GM19463 (cell line): ENCODE measurements around the gene PITPNM2.

Experiments
- ATAC-seq: cut with Tn5 transposase; IDR thresholded peaks from one replicate; pipeline ENCODE4 v1.9.1; 2021; ENCODE audit warnings: mild to moderate bottlenecking, moderate library complexity; ENCODE audit not compliant: unreplicated experiment

The PITPNM2 gene

GRCh38 chr12:123145211-123145610 lies 5.7 kb downstream of the PITPNM2 start:
- no peak for ATAC-seq

- ATAC-seq, result no peak
Observed at GRCh38 chr12:123143736-123144461, 7.0 kb downstream of the PITPNM2 start.

- no peak for ATAC-seq
Observed at GRCh38 chr12:123142921-123143735, 7.8 kb downstream of the PITPNM2 start.

- no peak for ATAC-seq
Observed at GRCh38 chr12:123142518-123142840, 8.4 kb downstream of the PITPNM2 start.

- ATAC-seq, result no peak
Observed at GRCh38 chr12:123141615-123142517, 9.0 kb downstream of the PITPNM2 start.

GRCh38 chr12:123140676-123141614 lies 9.9 kb downstream of the PITPNM2 start:
- no peak for ATAC-seq

GRCh38 chr12:123139926-123140675 lies 10.8 kb downstream of the PITPNM2 start:
- ATAC-seq, result no peak

- ATAC-seq, result no peak
Observed at GRCh38 chr12:123135688-123136087, 15.2 kb downstream of the PITPNM2 start.

- no peak for ATAC-seq
Observed at GRCh38 chr12:123134826-123135225, 16.1 kb downstream of the PITPNM2 start.

GRCh38 chr12:123134271-123134671 lies 16.6 kb downstream of the PITPNM2 start:
- no peak for ATAC-seq

GRCh38 chr12:123133701-123134100 lies 17.2 kb downstream of the PITPNM2 start:
- no peak for ATAC-seq

- ATAC-seq, result no peak
Observed at GRCh38 chr12:123132951-123133619, 17.8 kb downstream of the PITPNM2 start.

- ATAC-seq, result no peak
Observed at GRCh38 chr12:123131879-123132402, 18.9 kb downstream of the PITPNM2 start.

GRCh38 chr12:123131291-123131832 lies 19.5 kb downstream of the PITPNM2 start:
- ATAC-seq, result no peak

- no peak for ATAC-seq
Observed at GRCh38 chr12:123129621-123130020, 21.3 kb downstream of the PITPNM2 start.

GRCh38 chr12:123127182-123127495 lies 23.8 kb downstream of the PITPNM2 start:
- ATAC-seq, result no peak

GRCh38 chr12:123126294-123127181 lies 24.4 kb downstream of the PITPNM2 start:
- ATAC-seq, result no peak

- ATAC-seq, result no peak
Observed at GRCh38 chr12:123122626-123123025, 28.3 kb downstream of the PITPNM2 start.
